Neutrophil (primary cell): ENCODE data around the gene HTT.

ENCODE experiments used
- H3K27ac ChIP-seq: fragments of 200-600 bp; sonication (generic); 2 replicates; pipeline ENCODE4 v1.5.1; 2016; ENCODE audit warnings: mild to moderate bottlenecking, moderate library complexity
- H3K27me3 ChIP-seq: fragments of 200-600 bp; sonication (generic); 2 replicates; pipeline ENCODE4 v1.6.0; 2016; ENCODE audit warnings: mild to moderate bottlenecking
- H3K36me3 ChIP-seq: fragments of 200-600 bp; sonication (generic); 2 replicates; pipeline ENCODE4 v1.5.1; 2017
- H3K4me1 ChIP-seq, 2 experiments: fragments of 200-600 bp in 1 of 2; sonication (generic) in 1 of 2; 1 replicate in 1 of 2; 2 replicates in 1 of 2; pipeline versions ENCODE4 v1.5.1 to v1.6.1; 2013 to 2016; ENCODE audit warnings: low read depth in 1 of 2, low read length in 1 of 2, mild to moderate bottlenecking in 1 of 2, moderate library complexity in 1 of 2; ENCODE audit not compliant: control insufficient read depth in 1 of 2, insufficient read depth in 1 of 2
- H3K4me3 ChIP-seq, 2 experiments: fragments of 200-600 bp in 1 of 2; sonication (generic) in 1 of 2; 1 replicate in 1 of 2; 2 replicates in 1 of 2; pipeline ENCODE4 v1.5.1; 2013 to 2016; ENCODE audit warnings: low read depth in 1 of 2, low read length in 1 of 2, mild to moderate bottlenecking in 1 of 2, moderate library complexity in 1 of 2
- H3K9me3 ChIP-seq: fragments of 200-600 bp; sonication (generic); 2 replicates; pipeline ENCODE4 v1.5.1; 2016
- TF ChIP-seq, protein P1 (sequence below): fragments of 200-600 bp; sonication (generic); IDR thresholded peaks from 2 replicates; pipeline ENCODE4 v1.5.1; 2016; ENCODE audit warnings: antibody characterized with exemption

The HTT gene

DNA sequence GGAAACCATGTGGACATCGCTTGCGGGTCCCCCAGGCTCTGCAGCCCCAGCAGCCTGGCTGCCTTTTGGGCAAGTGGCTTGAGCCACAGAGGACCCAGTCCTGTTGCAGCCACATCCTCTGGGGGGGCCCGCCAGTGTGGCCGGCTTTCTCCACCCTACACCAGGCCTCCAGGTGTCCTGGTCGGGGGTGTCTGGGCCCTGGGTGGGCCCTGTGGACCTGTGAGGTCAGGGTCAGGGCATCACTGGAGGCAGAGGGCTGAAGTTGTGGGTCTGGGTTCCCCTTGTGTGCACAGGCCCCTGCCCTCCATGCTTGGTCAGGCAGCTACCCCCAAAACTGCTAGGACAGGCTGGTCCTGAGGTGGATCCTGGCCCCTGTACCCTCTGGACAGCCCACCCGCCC is 171.2 kb downstream of the HTT start:
- Histone ChIP-seq H3K27me3 (no peaks in the 10 kb centered on the region), H3K4me1 (no peaks in the 10 kb centered on the region), H3K4me3 (no peak overlapping the region), H3K9me3 (no peaks in the 10 kb centered on the region), H3K36me3 (peaks cover 37% of the 10 kb centered on the region), H3K27ac (no peak overlapping the region)
- TF ChIP-seq, protein P1, sequence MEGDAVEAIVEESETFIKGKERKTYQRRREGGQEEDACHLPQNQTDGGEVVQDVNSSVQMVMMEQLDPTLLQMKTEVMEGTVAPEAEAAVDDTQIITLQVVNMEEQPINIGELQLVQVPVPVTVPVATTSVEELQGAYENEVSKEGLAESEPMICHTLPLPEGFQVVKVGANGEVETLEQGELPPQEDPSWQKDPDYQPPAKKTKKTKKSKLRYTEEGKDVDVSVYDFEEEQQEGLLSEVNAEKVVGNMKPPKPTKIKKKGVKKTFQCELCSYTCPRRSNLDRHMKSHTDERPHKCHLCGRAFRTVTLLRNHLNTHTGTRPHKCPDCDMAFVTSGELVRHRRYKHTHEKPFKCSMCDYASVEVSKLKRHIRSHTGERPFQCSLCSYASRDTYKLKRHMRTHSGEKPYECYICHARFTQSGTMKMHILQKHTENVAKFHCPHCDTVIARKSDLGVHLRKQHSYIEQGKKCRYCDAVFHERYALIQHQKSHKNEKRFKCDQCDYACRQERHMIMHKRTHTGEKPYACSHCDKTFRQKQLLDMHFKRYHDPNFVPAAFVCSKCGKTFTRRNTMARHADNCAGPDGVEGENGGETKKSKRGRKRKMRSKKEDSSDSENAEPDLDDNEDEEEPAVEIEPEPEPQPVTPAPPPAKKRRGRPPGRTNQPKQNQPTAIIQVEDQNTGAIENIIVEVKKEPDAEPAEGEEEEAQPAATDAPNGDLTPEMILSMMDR, result no peak

DNA sequence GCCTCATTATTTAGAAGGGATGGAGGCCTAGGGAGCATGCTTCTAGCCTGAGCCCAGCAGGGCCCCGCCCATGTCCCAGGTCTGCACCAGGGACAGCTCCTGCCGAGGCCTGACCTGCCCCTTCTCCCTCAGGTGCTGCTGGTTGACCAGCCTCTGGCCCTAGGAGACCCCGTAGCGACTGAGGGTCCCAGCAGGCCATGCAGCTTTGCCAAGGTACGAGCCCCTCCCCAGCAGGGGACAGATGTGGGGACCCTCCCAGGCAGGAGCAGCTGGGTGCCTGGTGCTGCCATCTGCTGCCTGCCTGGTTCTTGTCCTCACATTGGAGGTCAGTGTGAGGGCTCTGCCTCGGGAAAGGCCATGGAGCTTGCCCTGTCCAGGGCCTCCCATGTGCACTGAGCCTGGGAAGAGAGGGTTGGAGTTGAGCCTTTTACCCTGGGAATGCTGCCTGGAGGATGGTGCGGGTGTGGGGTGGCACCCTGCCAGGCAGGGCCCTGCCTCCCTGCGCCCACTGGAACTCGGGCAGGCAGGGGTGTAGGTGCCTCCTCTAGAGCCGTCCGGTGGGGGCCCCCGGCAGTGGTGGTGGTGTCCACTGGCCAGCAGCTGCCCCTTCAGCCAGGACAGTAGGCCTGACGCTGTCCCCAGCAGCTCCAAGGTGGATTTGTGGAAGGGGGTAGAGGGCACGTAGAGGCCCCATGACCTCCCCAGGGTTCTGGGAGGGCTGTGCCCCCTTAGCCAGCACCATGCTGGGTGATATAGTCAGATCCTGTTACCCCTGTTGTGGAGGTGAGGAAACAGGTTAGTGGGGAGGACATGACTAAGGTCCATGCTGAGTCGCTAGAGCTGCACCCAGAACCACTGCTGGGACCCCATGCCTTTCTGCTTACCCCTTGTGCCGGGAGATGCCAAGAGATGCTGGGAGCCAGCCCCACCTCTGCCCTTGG is 172.2 kb downstream of the HTT start:
- H3K27me3 ChIP-seq, result no peaks in the 10 kb centered on the region
- TF ChIP-seq, protein P1, result no peak
- H3K27ac ChIP-seq, result no peak overlapping the region
- no peaks in the 10 kb centered on the region for H3K9me3 ChIP-seq
- no peaks in the 10 kb centered on the region for H3K4me1 ChIP-seq
- no peak overlapping the region for H3K4me3 ChIP-seq
- peaks cover 27% of the 10 kb centered on the region for H3K36me3 ChIP-seq

DNA sequence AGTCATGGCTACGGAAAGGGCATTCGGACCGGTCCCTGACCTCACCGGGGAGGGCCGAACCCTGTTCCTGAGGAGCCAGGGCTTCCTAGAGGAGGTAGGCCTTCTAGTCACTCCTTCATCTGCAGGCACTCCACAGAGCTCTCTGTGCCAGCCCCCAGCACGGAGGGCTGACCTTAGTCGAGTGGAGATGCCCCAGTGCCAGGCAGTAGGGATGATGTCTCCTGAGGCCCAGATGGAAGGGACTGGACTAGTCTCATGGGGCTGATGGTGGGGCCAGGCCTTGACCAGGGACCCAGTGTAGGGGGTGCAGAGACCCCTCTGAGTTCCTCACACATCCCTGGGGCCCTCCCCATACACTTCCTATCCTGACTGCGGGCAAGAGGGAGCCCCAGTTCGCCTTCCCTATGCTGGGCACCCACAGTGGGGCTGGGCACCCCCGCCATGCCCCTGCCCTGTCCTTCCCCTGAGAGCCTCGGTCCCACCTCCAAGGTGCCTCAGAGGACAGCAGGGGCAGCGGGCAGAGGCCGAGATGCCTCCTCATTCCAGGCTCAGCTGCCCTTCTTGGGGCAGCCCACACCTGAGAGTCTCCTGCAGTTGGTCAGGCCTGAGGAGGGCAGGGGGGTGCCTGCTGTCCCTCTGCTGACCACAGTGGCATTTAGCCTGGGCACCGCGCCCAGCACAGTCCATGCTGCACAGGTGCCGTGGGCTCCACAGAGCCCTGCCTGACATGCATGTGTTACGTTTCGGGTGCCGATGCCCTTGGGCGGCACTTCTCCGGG is 173.1 kb downstream of the HTT start:
- no peaks in the 10 kb centered on the region for H3K4me1 ChIP-seq
- TF ChIP-seq, protein P1, result no peak
- H3K36me3 ChIP-seq, result peaks cover 18% of the 10 kb centered on the region
- H3K27ac ChIP-seq, result no peak overlapping the region
- H3K27me3 ChIP-seq, result no peaks in the 10 kb centered on the region
- H3K4me3 ChIP-seq, result no peak overlapping the region
- no peaks in the 10 kb centered on the region for H3K9me3 ChIP-seq

DNA sequence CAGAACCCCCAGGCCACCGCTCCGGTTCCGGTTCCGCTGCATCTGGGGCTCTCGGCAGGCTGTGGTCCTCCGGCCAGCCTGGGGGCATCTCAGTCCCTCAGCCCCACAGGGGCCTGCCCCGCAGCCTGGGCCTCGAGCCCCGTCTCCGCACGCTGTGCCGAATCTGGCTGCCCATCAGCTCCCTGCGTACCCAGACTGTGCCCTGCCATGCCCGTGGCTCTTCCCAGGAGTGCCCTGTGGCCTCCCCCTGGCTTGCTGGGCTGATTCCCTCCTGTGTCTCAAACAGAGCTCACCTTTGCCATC is 173.6 kb downstream of the HTT start:
- H3K36me3 ChIP-seq, result peaks cover 14% of the 10 kb centered on the region
- TF ChIP-seq, protein P1, result no peak
- no peaks in the 10 kb centered on the region for H3K4me1 ChIP-seq
- H3K27ac ChIP-seq, result no peak overlapping the region
- H3K27me3 ChIP-seq, result no peaks in the 10 kb centered on the region
- H3K4me3 ChIP-seq, result no peak overlapping the region
- H3K9me3 ChIP-seq, result no peaks in the 10 kb centered on the region

DNA sequence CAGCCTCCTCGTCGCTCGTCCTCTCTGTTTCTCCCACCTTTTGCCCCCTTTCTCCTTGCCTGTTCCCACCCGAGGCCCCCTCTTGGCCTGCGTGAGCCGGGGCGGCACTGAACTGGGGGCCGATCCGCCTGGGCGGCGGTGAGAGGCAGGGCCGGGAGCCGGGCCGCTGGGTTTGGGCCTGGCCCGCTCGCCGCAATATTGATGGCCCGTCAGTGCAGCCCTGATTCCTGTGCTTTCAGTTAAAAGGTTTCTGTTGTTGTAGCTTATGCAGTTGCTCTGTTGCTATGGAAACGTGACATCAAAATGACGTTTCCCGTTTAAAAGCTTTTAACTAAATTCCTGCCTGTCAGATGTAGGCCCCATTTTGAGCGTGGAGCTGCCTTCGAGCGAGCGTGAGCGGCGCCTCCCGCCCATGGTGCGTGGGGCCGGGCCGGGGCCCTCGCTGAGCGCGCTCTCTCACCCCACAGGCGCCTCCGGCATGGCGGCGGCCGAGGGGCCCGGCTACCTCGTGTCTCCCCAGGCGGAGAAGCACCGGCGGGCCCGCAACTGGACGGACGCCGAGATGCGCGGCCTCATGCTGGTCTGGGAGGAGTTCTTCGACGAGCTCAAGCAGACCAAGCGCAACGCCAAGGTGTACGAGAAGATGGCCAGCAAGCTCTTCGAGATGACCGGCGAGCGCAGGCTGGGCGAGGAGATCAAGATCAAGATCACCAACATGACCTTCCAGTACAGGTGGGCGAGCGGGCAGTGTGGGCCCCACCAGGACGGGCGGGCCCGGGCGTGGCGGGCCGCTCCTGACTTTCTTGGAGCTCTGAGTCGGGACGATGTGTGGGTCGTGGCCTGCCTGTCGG is 174.6 kb downstream of the HTT start, which contains the start of gene MSANTD1:
TSS of gene MSANTD1 (plus strand) at position 349 of the 851 bp plus-strand sequence. CDS start at position 413, 64 bp downstream.
- H3K27me3 ChIP-seq, result no peaks in the 10 kb centered on the region
- H3K27ac ChIP-seq, result no peak within 1 kb of the TSS
- TF ChIP-seq, protein P1, result no peak
- H3K4me1 ChIP-seq, result no peaks in the 10 kb centered on the region
- H3K36me3 ChIP-seq, result peaks cover 7% of the 10 kb centered on the region
- H3K4me3 ChIP-seq, result no peak within 1 kb of the TSS
- no peaks in the 10 kb centered on the region for H3K9me3 ChIP-seq
